GM20431 (cell line): ENCODE results near the gene UPK3A.
"Not testable (repeated sequence)": the region's sequence is repeated elsewhere in the genome, so short reads cannot be mapped to it uniquely, and the experiment has no call there.

Source experiments
- in situ Hi-C: fragments of 300-500 bp; cut with MseI, MboI; formaldehyde crosslinking; loops from one replicate; pipeline ENCODE4 v1.15.0; 2020; ENCODE audit warnings: low sequenced_read_pairs; ENCODE audit not compliant: unreplicated experiment

UPK3A gene

DNA sequence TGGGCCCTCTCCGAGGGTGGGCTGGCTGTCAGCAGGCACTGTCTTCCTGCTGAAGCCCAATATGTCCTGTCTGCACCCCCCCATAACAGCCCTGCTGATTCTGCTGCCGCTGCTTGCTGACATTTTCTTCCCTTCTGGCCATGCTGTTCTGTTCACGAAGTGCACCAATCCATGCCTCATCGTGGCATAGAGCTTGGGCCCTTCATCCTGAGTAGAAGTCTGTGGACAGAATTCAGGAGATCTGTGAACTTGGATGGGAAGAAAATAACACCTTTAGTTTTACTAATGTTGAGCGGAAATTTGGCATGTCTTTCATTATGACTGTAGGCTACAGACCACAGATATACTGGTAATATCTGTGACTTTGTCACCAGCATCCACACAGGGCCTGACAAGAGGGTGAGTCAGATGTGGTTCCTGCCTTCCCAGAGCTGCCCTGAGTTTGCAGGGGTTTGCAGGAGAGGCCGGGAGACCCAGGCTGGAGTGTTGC is 29.9 kb upstream of the UPK3A start:
- in situ Hi-C loops = no loop called here

DNA sequence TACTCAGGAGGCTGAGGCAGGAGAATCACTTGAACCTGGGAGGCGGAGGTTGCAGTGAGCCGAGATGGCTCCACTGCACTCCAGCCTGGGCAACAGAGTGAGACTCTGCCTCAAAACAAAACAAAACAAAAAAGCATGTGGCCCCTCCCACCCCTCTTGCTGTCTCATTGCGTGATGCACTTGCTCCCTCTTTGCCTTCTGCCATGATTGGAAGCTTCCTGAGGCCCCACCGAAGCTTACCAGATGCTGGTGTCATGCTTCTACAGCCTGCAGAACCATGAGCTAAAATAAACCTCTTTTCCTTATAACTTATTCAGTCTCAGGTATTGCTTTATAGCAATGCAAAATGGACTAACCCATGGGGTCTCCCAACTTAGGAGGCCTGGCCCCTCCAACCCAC is 26.8 kb upstream of the UPK3A start:
- in situ Hi-C loops = not testable (repeated sequence)

DNA sequence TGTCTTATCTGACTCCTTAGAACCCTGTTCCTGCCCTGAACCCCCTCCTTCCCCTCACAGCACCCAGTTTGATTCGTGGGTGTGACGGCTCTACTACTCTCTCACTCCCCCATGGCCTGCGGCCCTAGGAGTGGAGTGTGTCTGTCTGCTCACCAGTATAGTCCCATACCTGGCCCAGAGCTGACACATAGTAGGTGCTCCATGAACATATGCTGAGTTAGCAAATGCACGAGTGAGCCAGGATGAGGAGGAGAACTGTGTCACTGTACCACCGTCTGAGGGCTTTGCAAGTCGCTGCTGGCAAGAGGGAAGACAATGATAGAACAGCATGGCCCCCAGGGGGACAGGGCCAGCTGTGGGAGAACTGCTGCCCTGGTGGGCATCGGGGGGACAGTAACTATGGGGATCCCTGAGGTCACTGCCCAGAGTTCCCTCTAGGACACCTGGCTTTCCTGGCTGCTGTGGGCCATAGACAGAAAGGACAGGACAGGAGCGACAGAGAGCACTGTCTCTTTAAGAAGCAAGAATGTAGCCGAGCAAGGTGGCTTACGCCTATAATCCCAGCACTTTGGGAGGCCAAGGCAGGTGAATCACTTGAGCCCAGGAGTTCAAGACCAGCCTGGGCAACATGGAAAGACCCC is 24.9 kb upstream of the UPK3A start:
- in situ Hi-C loops = no loop called here

DNA sequence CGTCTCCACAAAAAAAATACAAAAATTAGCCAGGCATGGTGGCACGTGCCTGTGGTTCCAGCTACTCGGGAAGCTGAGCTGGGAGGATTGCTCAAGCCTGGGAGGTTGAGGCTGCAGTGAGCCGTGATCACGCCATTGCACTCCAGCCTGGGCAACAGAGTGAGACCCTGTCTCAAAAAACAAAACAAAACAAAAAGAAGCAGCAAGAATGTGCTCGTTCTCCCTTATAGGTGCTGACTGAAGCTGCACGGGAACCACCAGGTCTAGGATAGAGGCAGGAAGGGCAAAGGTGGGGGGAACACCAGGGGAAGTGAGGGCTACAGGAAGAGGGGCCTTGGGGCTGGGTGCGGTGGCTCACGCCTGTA is 24.4 kb upstream of the UPK3A start:
- in situ Hi-C loops = not testable (repeated sequence)

DNA sequence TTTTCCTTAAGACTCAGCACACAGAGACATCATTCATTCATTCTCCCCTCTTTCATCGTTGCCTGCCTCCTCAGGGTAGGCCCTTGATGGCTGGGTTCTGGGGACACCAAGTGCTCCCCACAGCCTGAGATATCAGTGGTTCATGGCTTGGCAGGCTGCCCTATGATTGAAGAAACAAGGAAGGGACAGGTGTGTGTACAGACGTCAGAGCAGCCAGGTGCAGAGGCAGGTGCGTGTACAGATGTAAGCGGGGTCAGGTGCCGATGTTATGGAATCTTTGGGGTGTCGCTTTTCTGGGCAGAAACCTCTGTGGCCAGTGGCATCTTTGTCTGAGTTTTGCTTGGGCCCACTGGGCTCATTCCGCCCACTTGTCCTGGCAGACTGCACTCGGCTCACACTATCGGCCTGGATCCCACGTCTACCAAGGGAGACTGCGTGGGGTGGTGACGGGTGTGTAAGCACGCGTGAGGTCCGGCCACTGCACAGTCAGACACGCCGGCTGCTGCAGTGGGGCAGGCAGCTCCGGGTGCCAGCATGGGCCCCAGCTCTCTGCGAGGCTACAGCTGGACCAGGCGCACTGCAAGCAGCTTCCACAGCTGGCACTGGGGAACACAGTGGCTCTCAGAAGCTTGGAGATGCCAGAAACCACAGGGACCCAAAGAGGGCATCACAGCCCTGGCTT is 23.2 kb upstream of the UPK3A start:
- in situ Hi-C loops = no loop called here

DNA sequence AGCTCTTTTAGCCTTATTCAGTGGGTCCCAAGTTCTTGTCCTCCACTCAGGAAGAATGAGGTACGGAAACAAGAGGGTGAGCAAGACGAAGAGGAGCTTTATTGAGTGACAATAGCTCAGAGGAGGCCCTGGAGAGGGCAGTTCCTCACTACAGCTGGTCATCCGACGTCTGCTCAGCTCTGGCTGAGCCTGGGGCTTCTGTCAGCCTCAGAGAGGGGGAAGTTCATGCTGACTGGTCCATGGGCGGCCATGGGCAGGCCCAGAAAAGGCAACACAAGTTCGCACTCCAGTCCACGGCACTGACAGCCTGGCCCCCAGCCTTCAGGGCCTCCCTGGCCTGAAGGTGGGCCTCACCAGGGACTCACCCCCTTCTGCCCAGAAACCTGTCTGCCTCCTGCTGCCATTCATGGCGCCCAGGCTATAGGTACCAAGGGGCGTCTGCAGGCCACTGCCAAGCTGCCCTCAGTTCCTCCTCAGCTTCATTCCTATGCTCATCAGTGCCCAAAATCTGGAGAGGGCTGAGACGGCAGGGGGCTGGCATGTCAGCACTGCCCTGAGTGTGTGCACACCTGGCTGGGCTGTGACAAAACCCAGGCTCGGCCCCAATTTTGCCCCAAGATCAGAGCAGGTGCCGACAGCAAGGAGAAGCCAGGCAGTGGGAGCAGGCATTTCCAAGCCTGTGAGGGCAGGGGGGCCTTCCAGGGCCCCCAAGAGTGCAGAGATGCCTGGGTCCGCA is 22.4 kb upstream of the UPK3A start:
- in situ Hi-C loops = no loop called here

DNA sequence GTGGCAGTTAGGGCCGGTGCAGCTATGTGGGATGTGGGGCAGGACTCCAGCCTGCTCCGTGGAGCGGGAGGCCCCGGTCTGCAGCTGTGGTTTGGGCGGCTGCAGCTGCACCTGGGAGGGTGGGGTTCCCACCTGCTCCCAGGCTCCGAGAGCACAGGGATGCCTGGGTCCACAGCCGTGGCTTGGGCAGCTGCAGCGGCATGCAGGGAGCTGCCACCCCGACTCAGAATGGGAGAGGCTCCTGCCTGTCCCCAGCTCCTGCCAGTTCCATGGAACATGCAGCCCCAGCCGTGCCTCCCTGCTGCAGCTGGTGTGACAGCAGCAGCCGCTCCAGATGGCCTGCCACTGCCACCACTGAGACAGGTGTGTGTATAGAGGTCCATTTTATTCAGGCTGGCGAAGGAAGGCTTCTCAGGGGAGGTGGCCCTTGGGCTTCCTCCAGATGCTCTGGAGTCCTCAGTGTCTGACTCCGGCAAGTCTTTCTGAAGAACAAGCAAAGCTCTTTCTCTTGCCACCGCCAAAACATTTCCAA is 21.8 kb upstream of the UPK3A start:
- in situ Hi-C loops = no loop called here

DNA sequence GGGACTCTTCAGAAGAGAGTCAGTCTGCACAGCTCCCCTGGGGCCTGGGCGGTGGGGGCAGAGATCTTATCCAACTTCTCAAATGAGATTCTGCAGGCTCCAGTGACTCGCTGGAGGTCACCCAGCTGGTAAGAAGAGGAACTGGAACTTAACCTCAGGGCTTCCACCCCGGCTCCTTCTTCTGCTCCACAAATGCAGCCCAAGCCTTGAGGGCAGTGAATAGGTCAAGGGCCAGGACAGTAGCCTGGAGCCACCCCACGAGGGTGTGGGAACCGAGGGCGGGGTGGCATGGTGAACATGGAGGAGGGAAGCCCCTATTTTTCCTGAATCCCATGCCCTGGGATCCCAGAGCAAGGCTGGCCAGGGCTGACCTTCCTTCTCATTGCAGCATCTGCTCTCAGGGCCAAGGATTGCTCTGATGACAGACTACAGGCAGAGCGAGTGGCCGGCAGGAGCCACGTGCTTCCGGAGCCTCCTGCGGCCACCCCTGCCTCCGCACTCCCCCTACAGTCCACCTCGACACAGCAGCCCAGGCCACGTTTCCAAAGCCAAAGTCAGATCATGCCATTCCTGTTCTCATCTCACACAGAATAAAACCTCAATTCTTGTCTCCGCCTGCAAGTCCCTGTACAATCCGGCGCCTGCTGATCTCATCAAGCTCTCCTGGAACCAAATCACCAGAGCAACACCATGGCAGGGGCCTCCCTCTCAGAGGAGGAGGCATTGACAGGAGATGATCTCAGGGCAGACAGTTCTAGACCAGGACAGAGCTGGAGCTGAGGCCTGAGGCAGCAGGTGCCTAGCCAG is 21.1 kb upstream of the UPK3A start:
- in situ Hi-C loops = no loop called here

DNA sequence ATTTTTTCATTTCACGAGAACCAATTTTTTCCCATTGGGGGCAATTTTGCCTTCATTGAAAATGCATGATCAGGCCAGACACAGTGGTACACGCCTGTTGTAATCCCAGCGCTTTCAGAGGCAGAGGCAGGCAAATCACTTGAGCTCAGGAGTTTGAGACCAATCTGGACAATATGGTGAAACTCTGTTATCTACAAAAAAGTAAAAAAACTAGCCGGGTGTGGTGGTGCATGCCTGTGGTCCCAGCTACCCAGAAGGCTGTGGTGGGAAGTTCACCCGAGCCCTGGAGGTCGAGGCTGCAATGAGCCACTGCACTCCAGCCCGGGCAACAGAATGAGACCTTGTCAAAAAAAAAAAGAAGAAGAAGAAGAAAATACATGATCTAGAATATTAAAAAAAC is 19.2 kb upstream of the UPK3A start:
- in situ Hi-C loops = no loop called here

DNA sequence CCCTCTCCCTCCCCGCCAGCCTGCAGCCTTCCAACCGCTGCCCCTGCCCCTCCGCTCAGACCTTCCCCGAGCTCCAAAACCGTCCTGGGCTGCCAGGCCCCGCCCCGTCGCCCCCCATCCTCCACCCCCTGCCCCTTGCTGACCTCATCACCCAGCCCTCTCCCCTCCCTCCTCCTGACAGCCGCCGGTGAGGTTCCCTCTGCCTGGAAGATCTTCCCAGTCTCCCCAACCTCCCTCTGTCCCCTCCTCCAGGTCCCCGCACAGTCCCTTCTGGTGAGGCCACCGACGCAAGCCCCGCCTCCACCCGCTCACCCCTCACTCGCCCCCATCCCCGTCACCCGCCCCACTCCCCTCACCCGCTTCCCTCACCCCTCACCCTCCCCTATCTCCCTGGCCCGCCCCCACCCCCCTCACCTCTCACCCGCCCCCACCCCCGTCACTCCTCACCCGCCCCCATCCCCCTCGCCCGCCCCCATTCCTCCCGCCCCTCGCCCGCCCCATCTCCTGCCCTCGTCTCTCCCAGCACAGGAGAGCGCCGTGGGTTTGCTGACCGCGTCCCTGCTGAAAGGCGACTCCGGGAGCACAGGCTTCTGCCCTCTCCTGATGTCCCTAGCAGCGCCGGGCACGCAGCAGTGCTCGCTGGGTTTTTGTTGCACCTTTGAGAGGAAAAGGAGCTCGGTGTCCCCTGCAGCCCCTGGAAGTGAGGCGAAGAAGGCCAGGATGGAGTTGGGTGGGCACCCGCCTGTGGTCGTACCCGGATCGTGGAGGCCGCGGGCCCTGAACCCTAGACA is 16.4 kb upstream of the UPK3A start:
- in situ Hi-C loops = no loop called here

DNA sequence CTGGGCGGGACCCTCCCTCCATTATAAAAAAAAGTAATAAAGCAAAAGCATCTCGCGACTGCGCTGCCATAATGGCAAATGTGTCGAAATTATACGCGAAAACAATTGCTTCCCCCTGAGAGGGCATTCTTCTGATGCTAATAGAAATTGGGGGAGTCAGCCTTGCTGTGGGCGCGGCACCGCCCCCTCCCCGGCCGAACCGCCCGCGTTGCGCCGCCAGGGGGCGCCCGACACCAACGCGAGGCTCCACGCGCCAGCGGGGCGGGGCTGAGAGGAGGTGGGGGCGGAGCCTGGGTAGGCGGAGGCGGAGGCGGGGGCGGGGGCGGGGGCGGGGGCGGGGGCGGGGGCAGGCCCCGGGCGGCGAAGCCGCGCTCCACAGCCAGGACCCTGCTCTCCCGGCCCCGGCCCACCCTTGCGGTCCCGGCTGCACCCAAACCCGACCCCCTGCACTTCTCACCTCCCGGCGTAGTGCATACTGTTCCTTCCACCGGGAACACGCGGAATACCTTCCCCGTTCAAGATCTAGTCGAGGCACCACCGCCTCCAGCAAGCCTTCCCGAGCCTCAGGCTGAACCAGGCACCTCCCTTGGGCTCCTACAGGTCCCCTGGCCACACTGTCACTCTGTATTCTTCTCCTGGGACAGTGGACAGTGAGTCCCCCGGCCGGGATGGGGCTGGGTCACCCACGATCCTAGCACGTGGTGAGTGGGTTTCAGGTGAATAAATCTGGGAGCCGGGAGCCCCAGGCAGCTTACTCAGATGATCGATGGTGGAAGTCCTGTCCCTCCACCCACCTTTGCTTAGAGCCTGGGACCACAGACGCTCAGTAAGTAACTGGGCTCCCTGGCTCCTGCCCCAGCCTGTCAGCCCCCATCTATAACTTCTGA is 15.5 kb upstream of the UPK3A start:
- in situ Hi-C loops = no loop called here

DNA sequence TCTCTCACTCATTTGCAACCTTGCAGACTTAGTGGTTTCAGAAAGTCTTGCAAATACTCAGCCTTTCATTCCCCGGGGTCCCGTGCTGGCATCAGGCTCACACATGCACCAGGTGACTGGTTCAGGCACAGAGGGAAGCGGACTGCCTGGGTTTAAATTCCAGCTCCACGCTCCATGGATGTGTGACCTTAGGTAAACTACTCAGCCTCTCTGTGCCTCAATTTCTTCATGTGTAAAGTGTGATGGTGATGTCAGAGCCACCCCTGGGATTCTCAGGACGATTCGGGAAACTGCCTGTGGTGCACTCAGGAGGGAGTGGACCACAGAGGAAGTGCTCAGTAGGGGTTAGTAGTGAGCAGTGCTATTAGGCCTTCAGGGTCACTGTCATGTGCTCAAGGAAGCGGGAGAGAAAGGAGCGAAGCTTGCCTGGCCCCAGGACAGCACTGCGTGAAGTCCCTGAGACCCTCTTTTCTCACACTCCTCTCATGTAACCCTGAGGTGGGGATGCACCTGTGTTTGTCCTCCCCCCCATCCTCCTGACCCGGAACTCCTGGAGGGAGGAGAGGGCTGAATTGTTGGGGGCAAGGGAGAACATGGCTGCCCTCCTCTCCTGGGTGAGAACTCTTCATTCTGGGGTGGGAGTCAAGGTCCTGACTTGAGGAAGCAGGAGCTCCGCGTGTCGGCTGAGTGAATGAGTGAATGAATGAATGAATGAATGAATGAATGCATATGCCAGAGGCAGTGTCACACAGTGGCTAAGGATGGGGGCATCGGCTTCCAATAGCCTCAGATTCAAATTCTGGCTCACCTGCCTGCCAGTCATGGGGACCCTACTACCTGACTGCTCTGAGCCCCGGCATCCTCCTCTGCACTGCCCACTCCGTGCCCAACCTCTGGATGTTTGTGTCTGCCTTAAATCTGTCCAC is 14.4 kb upstream of the UPK3A start:
- in situ Hi-C loops = loop anchor here (10.0 kb wide), 2 partner anchors 154 to 294 kb away; no protein-coding TSS in a partner anchor

DNA sequence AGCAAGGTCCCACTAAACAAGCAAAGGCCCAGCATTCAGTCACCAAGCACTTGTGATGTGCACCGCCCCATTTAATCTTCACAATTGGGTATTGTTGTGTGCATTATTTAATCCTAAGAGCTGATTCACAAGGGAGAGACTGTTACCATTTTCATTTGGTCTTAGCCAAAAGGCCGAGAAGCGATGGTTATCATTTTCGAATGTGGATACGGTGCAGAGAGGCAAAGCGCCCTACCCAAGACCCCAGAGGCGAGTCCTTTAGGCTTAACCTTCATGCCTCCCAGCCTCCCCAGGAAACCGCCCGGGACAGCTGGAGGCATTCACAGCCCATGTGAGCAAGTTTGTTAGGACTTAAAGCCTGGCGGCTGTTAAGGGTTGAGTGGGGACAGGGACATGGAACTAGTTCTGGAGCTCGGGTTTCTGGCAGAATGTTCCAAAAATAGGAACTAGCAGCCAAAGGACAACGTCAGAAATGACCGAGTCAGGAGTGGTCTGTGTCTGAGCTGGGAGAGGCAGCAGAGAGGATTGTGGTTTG is 13.0 kb upstream of the UPK3A start:
- in situ Hi-C loops = loop anchor here (10.0 kb wide), 2 partner anchors 153 to 293 kb away; no protein-coding TSS in a partner anchor

DNA sequence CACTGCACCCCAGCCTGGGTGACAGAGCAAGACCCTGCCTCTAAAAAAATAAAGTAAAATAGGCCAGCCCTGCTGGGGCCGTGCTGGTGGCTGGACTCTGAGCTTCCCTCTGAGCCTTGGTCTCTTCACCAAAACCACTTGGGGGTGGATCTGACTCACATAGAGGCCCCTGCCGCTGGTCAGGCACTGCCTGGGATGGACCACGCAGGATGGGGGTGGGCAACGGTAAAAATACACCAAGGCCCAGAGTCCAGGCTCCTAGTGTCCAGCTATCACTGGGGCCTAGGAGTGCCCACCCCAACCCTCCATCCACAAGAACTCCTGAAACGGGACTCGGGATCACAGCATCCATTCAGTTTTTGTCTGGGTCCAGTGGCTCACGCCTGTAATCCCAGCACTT is 12.3 kb upstream of the UPK3A start:
- in situ Hi-C loops = loop anchor here (10.0 kb wide), 2 partner anchors 152 to 292 kb away; no protein-coding TSS in a partner anchor

DNA sequence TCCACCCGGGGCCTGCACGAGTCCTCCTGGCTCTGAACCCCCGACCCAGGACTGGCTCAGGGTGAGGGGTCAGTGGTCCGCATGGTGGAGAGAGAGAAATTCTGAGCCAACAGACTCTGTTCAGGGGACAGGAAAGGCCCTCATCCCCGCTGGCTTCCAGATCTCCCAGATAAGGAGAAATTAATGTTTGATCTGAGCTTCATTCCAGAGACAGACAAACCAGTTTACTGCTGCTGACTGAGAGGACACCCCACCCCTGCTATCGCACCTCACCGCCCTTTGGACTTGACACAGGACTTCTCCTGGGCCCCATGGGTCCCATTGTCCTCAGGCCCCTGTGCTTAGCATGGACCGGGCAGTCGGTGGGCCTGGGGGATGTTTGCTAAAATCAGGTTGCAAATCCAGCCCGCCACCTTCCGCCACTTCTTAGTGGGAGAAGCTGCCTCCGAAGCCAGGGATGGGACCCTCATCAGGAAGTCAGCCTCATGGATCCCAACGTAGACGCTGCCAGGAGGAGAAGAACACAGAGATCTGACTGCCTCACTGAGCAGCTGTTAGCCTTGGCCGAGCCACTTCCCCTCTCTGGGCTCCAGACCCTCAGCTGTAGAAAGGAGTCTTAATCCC is 11.2 kb upstream of the UPK3A start:
- in situ Hi-C loops = loop anchor here (10.0 kb wide), 2 partner anchors 151 to 291 kb away; no protein-coding TSS in a partner anchor

DNA sequence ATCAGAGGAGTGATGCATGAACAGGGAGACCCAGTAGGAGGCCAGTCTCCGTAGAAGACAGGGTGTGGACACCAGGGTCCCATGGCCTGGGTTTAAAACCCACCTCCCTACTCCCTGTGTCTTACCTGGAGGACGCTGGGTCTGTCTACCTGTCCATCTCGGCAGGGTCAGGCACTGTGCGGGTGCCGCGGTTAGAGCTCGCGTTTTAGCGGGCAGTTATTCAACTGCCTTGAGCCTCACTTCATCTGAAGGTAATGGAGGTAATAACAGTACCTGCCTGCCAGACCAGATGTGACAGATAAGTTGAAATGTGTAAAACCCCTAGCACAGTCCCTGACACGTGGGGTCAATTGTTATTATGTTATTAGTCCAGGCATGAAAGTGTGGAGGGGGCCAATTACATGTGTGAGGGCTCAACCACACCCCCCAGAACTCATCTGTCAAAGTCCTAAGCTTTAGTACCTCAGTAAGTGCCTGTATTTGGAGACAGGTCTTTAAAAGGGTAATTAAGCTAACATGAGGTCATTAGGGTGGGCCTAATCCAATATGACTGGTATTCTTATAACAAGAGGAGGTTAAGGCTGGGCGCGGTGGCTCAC is 8.1 kb upstream of the UPK3A start:
- in situ Hi-C loops = loop anchor here (10.0 kb wide), 2 partner anchors 148 to 288 kb away; no protein-coding TSS in a partner anchor
